ENCODE data around the gene TWIST2.

The TWIST2 gene

GRCh38 chr2:238859636-238860347, 11.9 kb downstream of the TWIST2 start:
- no peak for DNase-seq

DNA sequence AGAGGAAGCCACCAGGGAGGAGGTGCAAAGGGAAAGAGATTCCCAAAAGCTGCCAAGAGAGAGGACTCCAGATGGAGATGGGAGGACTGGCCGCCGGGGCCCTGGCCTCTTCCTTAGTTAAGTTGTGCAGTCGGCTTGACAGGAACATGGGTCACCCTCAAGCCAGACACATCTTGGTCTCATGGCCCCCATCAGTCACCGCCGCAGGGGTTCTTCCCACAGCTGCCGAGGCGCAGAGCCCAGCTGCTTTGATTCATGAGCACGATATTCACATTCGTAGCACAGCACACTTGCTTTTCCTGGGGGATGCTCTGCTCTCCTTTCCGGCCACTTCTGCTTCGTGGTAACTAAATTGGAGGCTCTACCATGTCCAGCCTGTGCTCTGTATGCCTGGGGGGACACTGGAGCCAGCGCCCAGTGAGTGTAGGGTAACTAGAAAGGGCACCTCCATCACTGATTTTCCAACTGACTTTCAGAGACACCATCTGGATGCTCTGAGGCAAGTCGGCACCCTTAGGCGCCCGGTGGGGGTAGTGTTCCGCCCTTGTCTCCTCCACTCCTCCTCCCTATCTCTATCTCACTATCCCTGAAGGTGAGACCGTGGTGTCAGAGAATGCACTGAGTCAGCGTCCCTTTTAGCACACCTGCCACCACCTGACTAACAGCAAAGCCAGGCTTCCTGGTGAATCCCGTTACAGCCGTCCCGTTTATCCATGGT, 13.3 kb downstream of the TWIST2 start:
- DNase-seq = no peak

DNA sequence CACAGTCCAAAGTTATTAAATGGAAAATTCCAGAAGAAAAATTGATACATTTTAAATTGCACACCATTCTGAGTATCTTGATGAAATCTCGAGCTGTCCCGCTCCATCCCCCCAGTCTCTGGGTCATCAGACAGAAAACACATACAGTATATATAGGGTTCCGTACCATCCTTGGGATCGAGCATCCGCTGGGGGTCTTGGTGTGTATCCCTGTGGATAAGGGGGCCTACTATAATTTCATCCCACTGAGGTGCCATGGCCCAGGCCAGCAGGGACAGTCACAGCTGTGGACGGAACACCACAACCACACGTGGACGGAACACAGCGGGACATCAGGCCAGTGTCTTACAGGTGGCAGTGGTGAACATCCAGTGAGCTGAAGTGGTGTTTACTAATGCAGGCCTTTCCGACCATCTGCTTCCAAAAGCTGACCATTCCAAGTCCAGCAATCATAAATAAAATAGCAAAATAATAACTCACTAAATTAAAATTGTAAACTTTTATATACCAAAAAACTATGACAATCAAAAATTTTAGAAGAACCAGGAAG, 14.0 kb downstream of the TWIST2 start:
- DNase-seq = no peak

DNA sequence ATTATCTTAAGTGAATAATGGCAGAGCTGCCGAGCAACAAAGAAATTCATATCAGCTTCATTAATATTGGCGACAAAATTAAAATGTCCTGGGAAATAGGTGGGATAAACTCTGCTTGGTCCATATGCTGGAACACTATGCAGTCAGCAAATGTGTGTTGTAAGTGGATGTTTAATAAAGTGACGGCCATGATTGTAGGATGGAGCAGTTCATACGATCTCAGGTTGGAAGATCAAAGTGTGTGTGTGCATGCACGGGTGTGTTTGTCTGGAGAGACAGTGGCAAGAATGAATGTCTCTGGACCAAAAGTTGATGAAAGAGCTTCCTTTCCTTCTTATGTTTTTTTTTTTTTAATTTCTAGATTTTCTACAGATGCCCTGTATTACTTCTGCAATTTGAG, 14.8 kb downstream of the TWIST2 start:
- DNase-seq = no peak

DNA sequence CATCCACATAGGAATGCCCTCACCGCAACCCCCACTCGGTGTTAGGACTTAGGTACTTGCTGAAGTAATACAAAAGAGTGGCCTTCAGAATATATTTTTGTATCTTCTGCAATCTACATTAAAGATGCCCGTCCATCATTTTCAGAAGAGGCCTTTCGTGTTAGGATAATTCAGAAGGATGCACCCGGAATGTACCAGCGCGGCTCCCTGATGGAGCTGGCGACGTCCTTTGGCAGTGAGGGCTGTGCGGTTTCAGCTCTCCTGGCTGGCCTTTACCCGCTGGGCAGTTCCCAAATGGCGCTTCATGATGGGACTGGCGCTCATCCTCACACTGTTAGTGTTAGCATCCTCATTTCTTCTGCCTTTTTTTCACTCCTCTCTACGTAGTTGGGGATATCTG, 15.3 kb downstream of the TWIST2 start:
- no peak for DNase-seq

DNA sequence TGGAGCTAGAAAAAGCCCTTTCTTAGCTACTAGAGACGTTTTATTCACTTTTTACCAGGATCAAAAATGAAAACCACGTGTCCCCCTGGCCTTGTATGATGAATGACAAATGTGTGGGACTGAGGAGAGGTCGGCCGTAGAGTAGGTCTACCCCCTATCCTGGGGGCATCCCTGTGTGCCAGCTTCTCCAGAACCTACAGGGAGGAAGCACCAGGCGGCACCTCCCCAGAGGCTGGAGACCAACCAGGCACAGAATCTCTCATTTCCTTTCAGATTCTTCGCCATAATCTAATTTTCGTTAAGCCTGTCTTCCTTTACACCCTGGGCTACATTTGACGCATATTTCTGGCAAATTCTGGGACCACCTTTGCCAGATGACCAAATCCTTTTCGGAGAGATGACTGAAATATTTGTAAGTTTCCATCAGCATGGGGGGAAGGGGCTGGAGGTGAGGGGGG, 15.9 kb downstream of the TWIST2 start:
- DNase-seq = no peak

DNA sequence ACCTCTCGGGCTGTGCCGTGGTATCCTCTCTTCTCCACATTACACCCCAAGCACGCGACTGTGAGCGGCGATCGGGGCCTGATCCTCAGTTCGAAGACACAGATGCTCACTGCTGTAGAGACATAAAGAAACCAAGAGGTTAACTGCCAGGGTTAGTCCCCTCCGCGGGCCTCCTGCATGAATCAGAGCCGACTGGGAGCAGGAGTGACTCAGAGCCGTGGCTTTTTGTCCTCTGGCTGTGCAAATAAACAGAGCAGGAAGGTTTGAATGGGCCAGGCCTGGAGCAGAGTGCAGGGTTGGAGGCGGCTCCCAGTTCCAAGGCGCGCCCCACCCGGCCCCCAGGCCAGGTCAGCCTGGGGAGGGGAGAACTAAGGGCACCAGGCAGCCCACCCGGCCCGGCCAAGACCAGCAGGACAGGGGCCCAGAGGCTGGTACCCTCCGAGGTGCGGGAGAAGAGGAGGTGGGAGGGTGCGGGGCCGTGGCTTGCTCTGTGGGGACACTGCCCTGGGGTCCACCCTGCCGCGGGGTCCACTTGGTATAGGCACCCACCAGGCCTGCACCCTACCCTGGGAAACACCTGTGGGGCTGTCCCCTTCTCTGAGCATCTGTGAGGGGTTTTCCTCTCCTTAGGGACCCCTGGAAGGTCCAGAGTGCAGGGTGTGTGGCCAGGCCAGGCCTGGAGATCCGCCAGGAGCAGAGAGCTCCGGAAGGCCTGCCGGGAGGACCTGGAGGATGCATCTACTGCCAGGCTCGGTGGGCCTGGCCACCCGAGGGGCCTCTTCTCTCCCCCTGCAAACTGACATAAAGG, 16.5 kb downstream of the TWIST2 start:
- peak; percentile 27 for DNase-seq

DNA sequence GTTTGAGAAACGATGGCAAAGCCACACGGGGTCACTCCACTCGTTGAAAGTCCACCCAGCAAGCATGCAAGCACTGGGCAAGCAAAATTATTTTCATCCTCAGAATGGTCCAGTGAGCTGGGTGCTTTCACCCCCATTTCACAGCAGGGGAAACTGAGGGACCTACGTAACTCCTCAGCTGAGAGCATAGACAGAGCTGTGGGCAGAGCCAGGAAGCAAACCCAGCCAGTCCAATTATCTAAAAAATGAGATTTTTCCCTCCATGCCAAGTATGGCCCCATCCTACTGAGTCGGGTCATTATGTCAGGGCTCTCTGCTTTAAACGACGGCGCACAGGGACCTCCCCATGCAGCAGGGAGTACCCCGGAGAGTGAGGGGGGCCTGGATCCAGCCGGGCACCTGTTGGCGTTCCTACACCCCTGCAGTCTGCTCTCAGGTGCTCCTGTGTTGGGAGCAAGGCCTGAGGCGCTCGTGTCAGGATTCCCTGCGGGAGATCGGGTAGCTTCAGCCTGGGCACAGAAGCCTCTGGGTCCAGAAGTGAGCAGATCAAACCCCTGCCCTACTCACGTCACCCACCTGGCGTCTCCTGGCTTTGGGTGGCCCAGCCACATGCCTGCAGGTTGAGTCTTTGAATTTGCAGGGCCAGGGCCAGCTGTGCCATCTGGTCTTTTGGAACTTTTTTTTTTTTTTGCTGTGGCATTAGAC, 17.3 kb downstream of the TWIST2 start:
- no peak for DNase-seq

DNA sequence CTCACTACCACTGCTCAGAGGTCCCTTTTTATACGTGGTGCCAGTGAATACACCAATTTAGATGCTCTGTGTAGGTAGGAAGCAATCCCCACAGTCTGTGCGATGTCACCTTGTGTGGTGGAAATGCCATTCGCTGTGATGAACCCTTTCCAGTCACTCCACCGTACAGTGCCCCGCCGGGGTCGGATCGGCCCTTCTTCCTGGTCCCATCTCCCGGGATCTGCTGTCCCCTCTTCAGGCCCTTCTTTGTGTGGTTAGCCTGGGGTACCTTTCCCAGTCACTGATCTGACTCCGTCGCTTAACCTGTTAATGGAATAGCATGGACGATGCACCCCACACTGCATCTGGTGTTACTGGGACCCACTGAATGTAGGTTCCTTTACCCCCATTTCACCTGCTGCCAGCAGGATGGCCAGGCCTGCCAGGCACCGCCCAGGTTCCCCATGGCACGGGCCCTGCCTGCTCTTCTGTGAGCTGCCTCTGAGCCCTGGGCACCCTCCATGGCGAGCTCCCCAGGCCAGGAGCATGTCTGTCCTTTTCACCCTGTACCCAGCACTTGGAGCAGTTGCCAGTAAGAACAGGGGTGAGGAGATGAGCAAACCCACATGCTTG, 18.0 kb downstream of the TWIST2 start:
- DNase-seq = no peak

GRCh38 chr2:238866656-238867277, 18.9 kb downstream of the TWIST2 start:
- DNase-seq = no peak

DNA sequence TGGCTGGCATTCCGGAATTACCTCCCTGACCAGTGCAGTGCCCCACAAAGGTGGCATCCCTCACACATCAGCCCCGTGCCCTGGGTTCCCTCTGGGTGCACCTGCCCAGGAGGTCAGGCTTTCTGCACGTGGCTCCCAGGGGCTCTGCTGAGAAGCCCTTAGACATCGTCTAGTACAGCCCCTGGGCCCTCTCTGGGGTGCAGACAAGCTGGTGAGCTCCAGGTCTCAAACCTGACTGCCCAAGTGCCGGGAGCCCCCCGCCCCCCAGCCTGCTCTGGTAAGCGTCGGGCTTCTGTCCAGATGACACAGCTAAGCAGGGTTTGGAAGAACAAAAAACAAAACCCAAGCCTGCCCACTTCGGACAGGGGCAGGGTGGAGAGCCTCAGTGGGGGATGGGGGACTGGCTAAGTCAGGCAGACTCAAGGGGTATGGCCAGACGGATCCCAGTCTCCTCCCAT, 20.2 kb downstream of the TWIST2 start:
- no peak for DNase-seq

- DNase-seq = no peak
Measured at GRCh38 chr2:238868616-238869292, 20.9 kb downstream of the TWIST2 start.

DNA sequence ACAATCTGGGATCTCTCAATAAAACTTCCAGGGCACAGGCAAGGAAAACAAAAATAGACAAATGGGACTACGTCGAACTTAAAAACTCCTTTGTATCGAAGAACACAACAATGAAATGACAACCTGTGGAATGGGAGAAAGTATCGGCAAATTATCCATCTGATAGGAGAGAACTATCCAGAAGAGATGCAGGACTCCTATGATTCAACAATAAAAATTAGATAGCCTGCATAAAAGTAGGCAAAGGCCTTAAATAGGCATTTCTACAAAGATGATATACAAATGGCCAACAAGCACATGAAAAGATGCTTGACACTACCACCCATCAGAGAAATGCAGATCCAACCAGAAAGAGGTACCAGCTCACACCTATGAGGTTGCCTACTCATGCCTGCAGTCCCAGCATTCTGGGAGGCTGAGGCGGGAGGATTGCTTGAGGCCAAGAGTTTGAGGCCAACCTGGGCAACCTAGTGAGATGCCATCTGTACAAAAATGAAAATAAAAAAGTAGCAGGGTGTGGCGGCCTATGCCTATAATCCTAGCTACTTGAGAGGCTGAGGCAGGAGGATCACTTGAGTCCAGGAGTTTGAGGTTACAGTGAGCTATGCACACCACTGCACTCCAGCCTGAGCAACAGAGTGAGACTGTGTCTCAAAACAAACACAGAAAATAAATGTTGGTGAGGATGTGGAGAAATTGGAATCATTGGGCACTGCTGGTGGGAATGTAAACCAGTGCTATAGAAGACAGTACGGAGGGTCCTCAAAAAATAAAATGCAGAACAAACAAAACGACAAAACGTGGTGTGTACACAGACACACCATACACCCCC, 21.6 kb downstream of the TWIST2 start:
- DNase-seq = no peak

DNA sequence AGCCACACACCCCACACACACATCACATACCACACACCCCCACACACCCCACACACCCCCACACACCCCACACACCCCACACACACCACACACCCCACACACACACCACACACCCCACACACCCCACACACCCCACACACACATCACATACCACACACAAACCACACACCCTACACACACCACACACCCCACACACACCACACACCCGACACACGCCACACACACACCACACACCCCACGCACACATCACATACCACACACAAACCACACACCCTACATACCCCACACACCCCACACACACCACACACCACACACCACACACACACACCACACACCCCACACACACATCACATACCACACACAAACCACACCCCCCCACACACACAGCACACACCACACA, 22.4 kb downstream of the TWIST2 start:
- no peak for DNase-seq

- no peak for DNase-seq
Measured at GRCh38 chr2:238872026-238872425, 24.1 kb downstream of the TWIST2 start.

GRCh38 chr2:238872628-238873380, 24.9 kb downstream of the TWIST2 start:
- DNase-seq = no peak

DNA sequence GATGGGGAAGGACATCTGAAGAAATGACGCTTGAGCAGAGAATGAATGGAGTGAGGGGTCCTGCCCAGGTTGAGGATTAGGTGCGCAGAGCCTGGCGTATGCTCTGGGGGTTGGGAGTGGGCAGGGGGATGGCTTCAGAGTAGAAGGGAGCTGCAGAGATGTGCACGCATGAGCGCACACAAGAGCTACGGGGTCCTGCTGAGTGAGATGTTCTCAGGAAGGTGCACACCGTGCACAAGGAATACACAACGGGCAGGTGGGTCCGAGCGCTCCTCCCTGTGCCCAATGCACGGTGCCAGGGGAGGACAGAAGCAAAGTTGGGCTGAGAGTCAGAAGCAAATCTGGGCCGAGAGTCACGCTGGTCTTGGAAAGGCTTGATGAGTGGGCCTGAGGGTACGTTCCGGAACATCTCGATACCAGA, 25.5 kb downstream of the TWIST2 start:
- DNase-seq = no peak

DNA sequence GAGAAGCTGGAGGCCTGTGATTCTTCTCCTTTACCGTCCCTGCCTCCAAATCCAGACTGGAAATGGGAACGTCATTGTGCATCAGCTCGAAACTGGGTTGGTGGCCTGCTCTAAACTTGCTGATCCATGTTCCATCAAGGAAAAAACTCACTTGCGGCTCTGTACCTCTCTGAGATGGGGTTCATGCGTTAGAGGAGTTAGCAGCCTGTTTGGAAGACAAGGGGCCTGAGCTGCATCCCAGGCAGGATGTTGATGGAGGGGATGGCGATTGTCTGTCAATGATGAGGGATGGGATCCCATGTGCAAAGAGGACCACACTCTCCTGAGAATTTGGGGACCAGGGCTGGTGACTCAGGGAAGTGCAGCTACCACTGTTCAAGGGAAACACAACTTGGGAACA, 26.0 kb downstream of the TWIST2 start:
- DNase-seq = no peak

- DNase-seq = no peak
Measured at GRCh38 chr2:238874330-238875050, 26.6 kb downstream of the TWIST2 start.

Measured in NCI-H146 (cell line).